MCF 10A (cell line): ENCODE results near the gene BUD13. TPM values are rescaled to one million over a fixed set of nuclear protein-coding genes. Genes with fewer than 3 reads are reported as not detected.

Source experiments
- BruUV-seq: library from RNA; stranded (reverse); fragments of 400-500 nt; replicated peaks from 2 replicates; lab custom pipeline; 2021; lab: Mats Ljungman, UMichigan
- CTCF ChIA-PET: fragments of 300-600 bp; sonication (Branson Sonifier 250); formaldehyde crosslinking; extraction: SDS; loops from one replicate; lab custom pipeline; 2021; ENCODE audit warnings: antibody characterized with exemption, inconsistent platforms; lab: Yijun Ruan, JAX
- POLR2A ChIA-PET: fragments of 300-600, 350-650 bp; sonication (Branson Sonifier 250); formaldehyde crosslinking; extraction: SDS; loops from one replicate; lab custom pipeline; 2020; ENCODE audit warnings: antibody characterized with exemption, inconsistent platforms; lab: Yijun Ruan, JAX
- DNase-seq: peaks from one replicate; pipeline ENCODE4 v3.0.0-alpha.2; 2018; ENCODE audit not compliant: unreplicated experiment
- H3K27ac Mint-ChIP-seq: one replicate; pipeline ENCODE4 v1.8.0; 2022; ENCODE audit warnings: mild to moderate bottlenecking, low read depth, mixed read lengths; ENCODE audit not compliant: unreplicated experiment
- H3K27me3 Mint-ChIP-seq: one replicate; pipeline ENCODE4 v1.8.0; 2022; ENCODE audit warnings: mixed read lengths; ENCODE audit not compliant: insufficient read depth, unreplicated experiment
- H3K36me3 Mint-ChIP-seq: one replicate; pipeline ENCODE4 v1.8.0; 2022; ENCODE audit warnings: mild to moderate bottlenecking, moderate library complexity, mixed read lengths; ENCODE audit not compliant: insufficient read depth, unreplicated experiment
- H3K4me1 Mint-ChIP-seq: one replicate; pipeline ENCODE4 v1.8.0; 2022; ENCODE audit warnings: mixed read lengths; ENCODE audit not compliant: insufficient read depth, unreplicated experiment
- H3K4me3 Mint-ChIP-seq: one replicate; pipeline ENCODE4 v1.8.0; 2022; ENCODE audit warnings: mild to moderate bottlenecking, moderate library complexity, mixed read lengths; ENCODE audit not compliant: unreplicated experiment
- H3K9me3 Mint-ChIP-seq: one replicate; pipeline ENCODE4 v1.8.0; 2022; ENCODE audit warnings: mixed read lengths; ENCODE audit not compliant: unreplicated experiment
- intact Hi-C: fragments of 100-400 bp; cut with micrococcal nuclease; formaldehyde crosslinking; loops from 2 replicates; pipeline ENCODE4 v1.14.1; 2022
- total RNA-seq: library from RNA; stranded (reverse); gene quantifications from 2 replicates; pipeline ENCODE4 v1.2.3, GENCODE V29; 2022
- TF ChIP-seq, protein P1 (sequence below): fragments of 200-600 bp; IDR thresholded peaks from one replicate; pipeline ENCODE4 v1.8.0; 2022; ENCODE audit warnings: antibody characterized with exemption, mild to moderate bottlenecking; ENCODE audit not compliant: unreplicated experiment

BUD13 gene
- total RNA-seq, 1 experiment from 2014 or later, result 15.1 TPM

DNA sequence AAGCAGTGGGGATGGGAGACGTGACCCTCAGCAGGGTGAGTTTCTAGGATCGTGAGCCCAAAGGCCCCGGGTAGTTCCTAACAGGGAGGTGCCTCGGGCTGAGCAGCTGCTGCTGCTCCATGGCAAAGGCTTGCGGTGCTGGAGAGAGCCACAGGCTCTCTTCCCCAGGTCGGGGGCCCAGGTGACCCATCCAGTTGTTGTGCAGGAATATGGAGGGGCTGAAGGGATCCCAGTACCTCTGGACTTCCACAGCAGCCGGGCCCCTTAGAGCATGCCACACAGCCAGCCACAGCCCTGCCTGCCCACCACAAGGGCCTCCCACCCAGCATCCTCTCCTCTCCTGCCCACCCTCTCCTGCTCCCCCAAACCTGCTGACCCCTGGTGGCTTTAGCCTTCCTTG lies 49.3 kb downstream of the BUD13 start:
- Mint-ChIP-seq H3K27me3 (peaks cover 36% of the 10 kb centered on the region), H3K4me1 (no peaks in the 10 kb centered on the region), H3K36me3 (no peaks in the 10 kb centered on the region), H3K9me3 (no peaks in the 10 kb centered on the region), H3K4me3 (no peak overlapping the region), H3K27ac (no peak overlapping the region)
- no peak for DNase-seq
- ChIA-PET POLR2A (no interaction called here), CTCF (interaction anchor here (1.2 to 2.8 kb wide), 3 partner anchors 9 to 28 kb away, joined by 3 to 19 read pairs (median 4); no protein-coding TSS in a partner anchor)
- intact Hi-C loops, result no loop called here
- no TSS peak for BruUV-seq
- TF ChIP-seq, protein P1, sequence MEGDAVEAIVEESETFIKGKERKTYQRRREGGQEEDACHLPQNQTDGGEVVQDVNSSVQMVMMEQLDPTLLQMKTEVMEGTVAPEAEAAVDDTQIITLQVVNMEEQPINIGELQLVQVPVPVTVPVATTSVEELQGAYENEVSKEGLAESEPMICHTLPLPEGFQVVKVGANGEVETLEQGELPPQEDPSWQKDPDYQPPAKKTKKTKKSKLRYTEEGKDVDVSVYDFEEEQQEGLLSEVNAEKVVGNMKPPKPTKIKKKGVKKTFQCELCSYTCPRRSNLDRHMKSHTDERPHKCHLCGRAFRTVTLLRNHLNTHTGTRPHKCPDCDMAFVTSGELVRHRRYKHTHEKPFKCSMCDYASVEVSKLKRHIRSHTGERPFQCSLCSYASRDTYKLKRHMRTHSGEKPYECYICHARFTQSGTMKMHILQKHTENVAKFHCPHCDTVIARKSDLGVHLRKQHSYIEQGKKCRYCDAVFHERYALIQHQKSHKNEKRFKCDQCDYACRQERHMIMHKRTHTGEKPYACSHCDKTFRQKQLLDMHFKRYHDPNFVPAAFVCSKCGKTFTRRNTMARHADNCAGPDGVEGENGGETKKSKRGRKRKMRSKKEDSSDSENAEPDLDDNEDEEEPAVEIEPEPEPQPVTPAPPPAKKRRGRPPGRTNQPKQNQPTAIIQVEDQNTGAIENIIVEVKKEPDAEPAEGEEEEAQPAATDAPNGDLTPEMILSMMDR, result no peak

DNA sequence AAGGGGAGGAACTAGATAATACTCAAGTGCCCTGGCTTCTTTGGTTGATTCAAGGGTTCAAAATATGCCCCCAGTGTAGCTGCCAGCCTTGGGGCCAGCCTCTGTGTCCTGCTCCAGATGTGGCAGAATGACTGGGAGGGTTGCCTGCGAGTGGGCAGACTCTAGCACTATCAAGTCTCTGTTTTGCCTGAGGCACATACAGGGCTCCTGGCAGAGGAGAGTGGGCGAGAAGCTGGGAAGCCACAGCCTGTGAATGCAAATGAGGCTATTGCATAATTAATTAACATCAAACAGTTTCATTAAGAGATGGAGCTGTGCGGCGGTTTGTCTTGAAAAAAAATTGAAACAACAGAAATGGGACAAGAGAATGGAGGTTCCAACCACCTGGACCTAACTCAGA lies 50.8 kb downstream of the BUD13 start:
- TF ChIP-seq, protein P1, result no peak
- ChIA-PET CTCF (interaction anchor here (1.9 to 2.8 kb wide), 2 partner anchors 11 to 20 kb away, joined by 7 to 19 read pairs; no protein-coding TSS in a partner anchor), POLR2A (no interaction called here)
- intact Hi-C loops, result no loop called here
- DNase-seq, result no peak
- Mint-ChIP-seq H3K27ac (no peak overlapping the region), H3K36me3 (no peaks in the 10 kb centered on the region), H3K9me3 (no peaks in the 10 kb centered on the region), H3K27me3 (peaks cover 35% of the 10 kb centered on the region), H3K4me1 (no peaks in the 10 kb centered on the region), H3K4me3 (no peak overlapping the region)
- BruUV-seq, result no TSS peak

DNA sequence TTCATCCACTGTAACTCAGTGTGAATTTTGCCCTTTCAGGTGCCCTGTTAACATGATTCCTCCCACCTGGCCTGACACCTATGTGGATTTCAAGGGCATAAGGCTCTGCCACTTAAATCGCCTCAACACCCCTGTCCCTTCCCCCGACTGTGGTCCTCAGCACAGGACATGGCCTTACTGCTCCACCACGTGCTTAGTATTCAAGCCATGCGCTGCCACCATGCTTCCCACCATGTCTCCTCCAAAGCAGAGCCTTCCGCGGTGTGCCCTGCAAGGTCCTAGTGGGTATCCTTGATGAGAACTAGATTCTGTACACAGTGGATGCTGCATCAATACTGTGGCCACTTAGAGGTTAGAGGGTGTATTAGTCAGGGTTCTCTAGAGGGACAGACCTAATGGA lies 51.9 kb downstream of the BUD13 start:
- CTCF ChIA-PET, result interaction anchor here (1.9 to 2.2 kb wide), 2 partner anchors 13 to 22 kb away, joined by 7 to 9 read pairs; no protein-coding TSS in a partner anchor
- Mint-ChIP-seq H3K4me1 (no peaks in the 10 kb centered on the region), H3K4me3 (no peak overlapping the region), H3K27ac (no peak overlapping the region), H3K27me3 (peaks cover 24% of the 10 kb centered on the region), H3K36me3 (no peaks in the 10 kb centered on the region), H3K9me3 (no peaks in the 10 kb centered on the region)
- intact Hi-C loops, result no loop called here
- POLR2A ChIA-PET, result no interaction called here
- TF ChIP-seq, protein P1, result no peak
- DNase-seq, result no peak
- no TSS peak for BruUV-seq

DNA sequence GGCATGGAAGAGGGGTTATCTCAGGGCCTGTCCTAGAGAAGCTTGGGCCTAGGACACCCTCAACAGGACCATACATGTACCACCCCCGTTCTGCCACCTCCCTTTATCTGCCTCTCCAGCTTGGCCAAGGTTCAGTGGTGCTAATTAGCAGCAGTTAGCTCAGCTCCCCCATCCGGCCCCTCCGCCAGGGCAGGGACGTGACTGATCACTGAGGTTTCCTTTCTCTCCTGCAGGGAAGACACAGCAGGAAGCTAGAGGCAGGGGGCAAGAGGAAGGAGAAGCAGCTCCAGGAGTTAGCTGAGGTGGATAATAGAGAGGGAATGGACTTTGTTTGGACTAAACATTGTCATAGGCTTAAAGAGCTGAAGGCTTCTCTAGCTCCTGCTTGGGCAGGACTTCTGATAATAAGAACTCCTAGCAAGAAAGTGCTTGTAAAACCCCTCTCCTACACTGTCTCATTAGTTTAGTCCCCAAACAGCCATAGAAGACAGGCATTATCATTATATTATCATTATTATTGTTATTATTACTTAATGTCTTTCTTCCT lies 53.8 kb downstream of the BUD13 start:
- DNase-seq, result no peak
- BruUV-seq, result no TSS peak
- H3K4me1 Mint-ChIP-seq, result no peaks in the 10 kb centered on the region
- TF ChIP-seq, protein P1, result no peak
- intact Hi-C loops, result no loop called here
- peaks cover 12% of the 10 kb centered on the region for H3K27me3 Mint-ChIP-seq
- H3K27ac Mint-ChIP-seq, result no peak overlapping the region
- ChIA-PET POLR2A (interaction anchor here (0.6 kb wide), 1 partner anchor 10 kb away, joined by 3 read pairs; no protein-coding TSS in a partner anchor), CTCF (interaction anchor here (0.5 to 2.2 kb wide), 2 partner anchors 15 to 265 kb away, joined by 3 to 9 read pairs; no protein-coding TSS in a partner anchor)
- H3K36me3 Mint-ChIP-seq, result no peaks in the 10 kb centered on the region
- no peak overlapping the region for H3K4me3 Mint-ChIP-seq
- H3K9me3 Mint-ChIP-seq, result no peaks in the 10 kb centered on the region
